ENCODE results near the gene RASEF.
"Not testable (repeated sequence)": the region's sequence is repeated elsewhere in the genome, so short reads cannot be mapped to it uniquely, and the experiment has no call there.

The RASEF gene

DNA sequence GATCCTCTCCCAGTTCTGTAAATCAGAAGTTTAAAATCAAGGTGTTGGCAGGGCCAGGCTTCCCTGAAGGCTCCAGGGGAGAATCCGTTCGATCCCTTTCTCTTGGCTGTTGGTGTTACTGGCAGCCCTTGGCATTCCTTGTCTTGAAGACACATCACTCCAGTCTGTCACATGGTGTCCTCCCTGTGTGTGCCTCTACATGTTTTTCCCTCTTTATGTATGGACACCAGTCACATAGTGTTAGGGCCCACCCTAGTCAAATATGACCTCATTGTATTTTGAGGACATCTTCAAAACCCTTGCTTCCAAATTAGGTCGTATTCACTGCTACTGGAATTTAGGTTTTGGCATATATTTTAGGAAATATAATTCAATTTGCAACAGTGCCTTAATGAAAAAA, 94.6 kb downstream of the RASEF start:
- no peak for DNase-seq

DNA sequence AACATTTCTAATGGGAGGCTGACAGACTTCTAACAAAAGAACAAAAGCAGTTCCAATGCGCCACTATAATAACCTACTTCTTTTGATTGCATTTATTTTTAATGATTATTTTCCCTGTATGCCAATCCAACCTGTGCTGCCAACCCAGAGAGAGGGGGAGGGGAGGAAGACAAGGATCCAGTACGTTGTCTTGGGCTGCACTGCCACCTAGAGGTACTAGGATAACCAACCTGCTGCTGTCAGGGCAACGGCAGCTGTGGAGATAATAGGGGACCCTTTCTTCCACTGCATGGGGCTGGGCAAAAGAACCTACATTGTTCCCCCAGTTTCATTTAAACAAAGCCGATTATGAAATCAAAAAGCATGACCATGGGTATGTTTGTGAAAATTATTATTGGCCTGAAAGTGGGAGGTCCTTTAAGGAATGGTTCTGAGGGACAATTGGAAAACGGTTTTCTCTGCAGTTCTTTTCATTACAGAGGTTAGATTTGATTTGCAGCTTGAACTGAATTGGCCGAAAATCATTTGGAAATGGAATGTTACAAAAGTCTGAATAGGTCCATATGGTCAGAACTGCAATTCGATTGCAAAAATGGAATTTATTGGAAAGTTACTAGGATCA, 101.3 kb downstream of the RASEF start:
- peak; percentile 22 to 37 for DNase-seq

DNA sequence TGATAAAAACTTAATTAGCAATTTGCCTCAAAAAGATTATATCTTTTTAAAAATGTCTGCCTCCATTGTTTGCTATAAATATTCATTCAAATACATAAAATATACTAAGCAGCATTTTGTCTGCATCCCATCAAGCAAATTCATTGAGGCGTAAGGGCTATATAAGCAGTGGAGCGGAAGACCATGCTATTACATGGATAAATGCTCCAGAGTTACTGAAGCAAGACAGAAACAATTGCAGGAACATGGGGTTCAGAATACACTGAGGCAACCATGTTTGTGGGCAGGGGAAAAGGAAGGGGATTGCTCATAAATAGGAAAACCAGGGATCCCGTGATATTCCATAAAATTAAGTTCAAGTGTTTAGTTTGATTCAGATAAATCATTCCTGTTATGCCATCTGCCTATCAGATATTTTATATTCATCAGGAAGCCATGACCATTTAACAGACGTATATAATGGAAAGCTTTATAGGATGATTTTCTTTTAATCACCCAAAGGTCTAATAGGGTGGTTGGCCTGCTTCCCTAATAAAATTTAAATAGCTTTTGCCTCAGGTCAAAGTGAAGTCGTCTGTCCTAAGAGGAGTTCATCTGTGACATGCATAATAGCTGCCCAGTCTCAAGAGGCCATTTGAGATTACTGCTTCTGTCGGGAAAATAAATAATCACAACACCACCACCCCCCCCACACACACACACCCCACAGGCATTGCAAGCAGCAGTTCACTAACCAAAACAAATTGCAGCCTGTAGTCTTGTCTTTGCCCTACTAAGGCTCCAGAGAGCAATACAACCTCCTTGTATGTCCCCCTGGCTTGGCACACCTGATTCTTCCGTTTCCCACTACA, 105.2 kb downstream of the RASEF start:
- DNase-seq = no peak

DNA sequence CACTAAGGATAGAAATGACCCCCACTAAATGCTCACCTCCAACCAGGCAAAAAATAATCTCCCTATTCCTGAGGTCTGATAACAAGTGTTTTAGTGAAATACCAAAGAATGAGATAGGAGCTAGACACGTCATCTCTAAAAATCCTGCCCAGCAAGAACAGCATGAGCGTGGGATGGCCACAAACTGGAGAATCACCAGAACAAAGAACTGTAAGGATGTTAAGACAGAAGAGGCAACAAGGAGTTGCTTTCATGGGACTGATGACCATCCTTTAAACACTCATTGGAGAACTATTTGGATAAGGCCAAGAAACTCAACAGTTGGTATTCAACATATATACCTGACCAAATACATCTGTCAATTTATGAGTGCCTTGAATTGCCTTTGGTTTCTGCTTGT, 113.7 kb downstream of the RASEF start:
- no peak for DNase-seq

DNA sequence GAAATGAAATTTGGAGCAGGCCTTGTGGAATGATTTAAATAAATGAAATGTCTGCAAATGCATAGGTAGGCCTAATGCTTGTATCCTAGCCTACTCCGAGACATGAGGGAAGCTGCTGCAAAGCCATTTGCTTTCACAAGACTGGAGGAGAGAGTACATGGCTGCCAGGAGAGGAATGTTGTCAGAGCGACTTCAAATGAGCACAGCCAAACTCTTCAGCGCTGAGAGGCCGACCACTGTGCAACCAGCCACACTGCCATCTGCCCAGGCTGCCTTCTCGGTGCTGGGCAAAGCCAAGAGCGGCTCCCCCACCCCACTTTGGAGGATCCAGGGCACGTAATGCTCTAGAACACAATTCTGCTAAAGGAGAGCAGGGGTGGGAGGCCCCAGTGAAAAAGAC, 122.6 kb downstream of the RASEF start:
- no peak for DNase-seq

DNA sequence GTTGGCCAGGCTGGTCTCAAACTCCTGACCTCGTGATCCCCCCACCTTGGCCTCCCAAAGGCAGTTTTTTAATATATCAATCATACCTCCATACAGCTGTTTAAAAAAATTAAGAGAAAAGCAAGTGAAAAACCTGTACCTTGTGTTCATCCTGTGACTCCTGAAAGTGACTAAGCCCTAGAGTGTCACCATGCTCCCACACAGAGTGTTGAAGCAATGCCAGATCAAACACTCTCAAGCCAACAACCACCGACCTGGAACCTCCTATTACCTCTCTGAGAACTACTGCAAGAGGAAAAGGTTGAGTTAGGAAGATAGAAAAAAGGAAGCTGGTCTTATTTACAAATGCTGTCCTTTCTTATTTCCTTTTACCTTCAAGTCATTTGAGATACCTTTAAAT, 123.5 kb downstream of the RASEF start:
- no peak for DNase-seq

DNA sequence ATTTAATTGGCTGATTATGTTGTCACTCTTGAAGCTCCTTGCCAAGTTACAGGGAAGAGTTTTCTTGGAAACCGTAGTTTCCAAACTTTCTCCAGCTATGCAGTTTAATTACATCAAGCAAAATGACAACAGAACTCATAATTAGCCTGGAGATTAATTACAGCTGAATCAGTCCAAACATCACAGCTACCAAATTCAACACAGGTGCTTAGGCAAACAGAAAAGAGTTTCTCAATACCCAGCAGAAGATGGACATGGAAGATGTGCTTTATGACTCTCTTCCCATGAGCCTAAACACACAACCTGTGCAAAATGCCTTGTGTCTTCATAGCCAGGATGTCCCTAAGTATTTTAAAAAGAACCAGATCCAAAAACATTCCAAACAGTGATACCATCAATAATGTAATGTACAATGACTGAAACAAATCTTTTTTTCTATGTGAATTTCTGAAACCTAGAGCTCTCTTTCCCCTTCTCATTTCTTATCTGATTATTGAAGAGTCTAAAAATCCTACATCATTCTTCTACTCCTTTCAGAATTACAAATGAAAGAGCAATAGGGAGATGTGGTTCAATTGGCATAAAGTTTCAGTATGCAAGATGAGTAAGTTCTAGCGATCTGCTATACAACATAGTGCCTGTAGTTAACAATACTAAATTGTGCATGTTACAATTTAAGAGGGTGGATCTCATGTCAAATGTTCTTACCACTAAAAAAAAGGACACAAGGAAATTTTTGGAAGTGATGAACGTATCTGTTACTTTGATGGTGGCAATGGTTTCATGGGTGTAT, 124.3 kb downstream of the RASEF start:
- DNase-seq = no peak

DNA sequence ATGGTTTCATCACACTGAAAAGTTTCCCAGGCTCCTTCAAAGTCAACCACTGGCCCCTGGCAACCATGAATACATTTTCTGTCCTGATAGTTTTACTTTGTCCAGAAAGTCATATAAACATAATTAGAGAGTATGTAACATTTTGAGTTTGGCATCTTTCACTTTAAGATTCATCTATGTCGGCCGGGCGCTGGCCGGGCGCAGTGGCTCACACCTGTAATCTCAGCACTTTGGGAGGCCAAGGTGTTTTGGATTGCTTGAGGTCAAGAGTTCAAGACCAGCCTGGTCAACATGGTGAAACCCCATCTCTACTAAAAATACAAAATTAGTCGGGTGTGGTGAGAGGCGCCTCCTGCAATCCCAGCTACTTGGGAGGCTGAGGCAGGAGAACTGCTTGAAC, 126.4 kb downstream of the RASEF start:
- DNase-seq = not testable (repeated sequence)

DNA sequence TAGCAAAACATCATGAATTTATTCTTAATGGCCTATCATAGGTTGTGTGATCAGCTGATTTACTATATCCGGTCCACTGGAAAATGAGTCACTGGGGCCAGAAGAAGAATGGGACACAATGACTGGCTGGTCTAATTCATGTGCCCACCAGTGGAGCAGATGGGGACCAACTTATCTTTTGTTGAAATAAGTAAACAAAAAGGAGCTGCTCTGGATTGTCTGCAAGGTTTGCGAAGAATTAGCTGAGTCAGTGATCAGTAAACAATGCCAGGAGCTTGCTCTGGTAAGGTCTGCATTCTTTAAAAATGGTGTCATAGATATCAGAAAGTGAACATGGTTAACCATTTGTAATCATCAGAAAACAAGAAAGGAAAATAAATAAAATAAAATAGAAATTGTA, 128.0 kb downstream of the RASEF start:
- DNase-seq = no peak

DNA sequence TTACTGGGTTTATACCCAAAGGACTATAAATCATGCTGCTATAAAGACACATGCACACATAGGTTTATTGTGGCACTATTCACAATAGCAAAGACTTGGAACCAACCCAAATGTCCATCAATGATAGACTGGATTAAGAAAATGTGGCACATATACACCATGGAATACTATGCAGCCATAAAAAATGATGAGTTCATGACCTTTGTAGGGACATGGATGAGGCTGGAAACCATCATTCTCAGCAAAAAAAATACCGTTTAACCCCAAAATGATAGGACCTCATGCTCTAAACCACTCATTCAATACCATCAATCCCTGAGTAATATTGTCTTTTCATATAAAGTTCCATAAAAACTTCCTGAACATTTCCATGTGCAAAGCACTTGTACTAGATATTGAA, 128.9 kb downstream of the RASEF start:
- not testable (repeated sequence) for DNase-seq

DNA sequence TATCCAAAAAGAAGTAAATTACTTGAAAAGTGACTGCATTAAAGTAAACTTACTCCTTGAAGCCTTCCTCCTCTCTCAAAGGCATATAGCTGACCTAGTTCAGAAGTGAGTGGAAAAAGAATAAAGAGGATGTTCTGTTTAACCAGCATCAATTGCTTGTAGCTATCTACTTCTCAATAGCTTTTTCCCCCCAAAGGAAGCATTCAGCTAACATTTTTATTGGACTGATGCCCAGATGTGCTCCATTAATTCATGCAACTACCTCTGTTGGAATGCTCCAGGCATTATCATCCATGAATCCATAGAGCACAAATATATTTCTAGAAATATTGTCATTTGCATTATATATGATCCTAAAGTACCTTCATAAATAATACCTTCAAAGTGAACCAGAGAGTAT, 132.8 kb downstream of the RASEF start:
- DNase-seq = no peak
